ENCODE results near the gene LSAMP.

- TF ChIP-seq CTCF (IDR thresholded peaks at IDR 0.05) (no peak), POLR2A (IDR thresholded peaks at IDR 0.05) (no peak)
Observed at GRCh38 chr3:116441652-116442051, 3.6 kb downstream of the LSAMP start.

Measured in lower leg skin (tissue), 3 donors.